Common myeloid progenitor, CD34-positive (primary cell): ENCODE measurements around the gene RPS27L.
"Not testable (repeated sequence)": the region's sequence is repeated elsewhere in the genome, so short reads cannot be mapped to it uniquely, and the experiment has no call there.

ENCODE experiments used
- CTCF ChIA-PET: fragments of 350-600 bp; sonication (Branson Sonifier 250); formaldehyde crosslinking; loops from one replicate; lab custom pipeline; 2021; ENCODE audit warnings: antibody characterized with exemption; lab: Charles Lee
- POLR2A ChIA-PET: fragments of 350-600 bp; sonication (Branson Sonifier 250); formaldehyde crosslinking; loops from one replicate; lab custom pipeline; 2021; ENCODE audit warnings: antibody characterized with exemption; lab: Charles Lee
- DNase-seq, 3 donors: peaks; one replicate each; pipeline versions ENCODE4 v3.0.0 to v3.0.0-alpha.2; 2013
- H3K27ac ChIP-seq, 2 experiments: 1 replicate in 1 of 2; 2 replicates in 1 of 2; pipeline ENCODE4 v1.7.0; 2013; ENCODE audit warnings: inconsistent platforms in 2 of 2, low read length in 2 of 2, mild to moderate bottlenecking in 2 of 2, low read depth in 1 of 2, moderate library complexity in 1 of 2; ENCODE audit not compliant: severe bottlenecking in 2 of 2, insufficient read depth in 1 of 2, poor library complexity in 1 of 2
- H3K27me3 ChIP-seq, 5 experiments: replicated peaks in 2 of 5; 1 replicate in 3 of 5; 2 replicates in 2 of 5; pipeline versions ENCODE4 v1.6.1 to v1.7.0; 2013; ENCODE audit warnings: low read length in 4 of 5, mild to moderate bottlenecking in 2 of 5, moderate library complexity in 2 of 5, inconsistent platforms in 1 of 5; ENCODE audit not compliant: insufficient read depth in 5 of 5, control insufficient read depth in 4 of 5
- H3K36me3 ChIP-seq, 4 experiments: 1 replicate in 2 of 4; 2 replicates in 2 of 4; pipeline versions ENCODE4 v1.6.1 to v1.7.0; 2013; ENCODE audit warnings: low read length in 3 of 4, control low read depth in 1 of 4, mild to moderate bottlenecking in 1 of 4; ENCODE audit not compliant: control insufficient read depth in 4 of 4, insufficient read depth in 4 of 4
- H3K4me1 ChIP-seq, 4 experiments: 1 replicate in 3 of 4; 2 replicates in 1 of 4; pipeline versions ENCODE4 v1.6.1 to v1.7.1; 2013; ENCODE audit warnings: low read length in 3 of 4, mild to moderate bottlenecking in 3 of 4, control low read depth in 1 of 4, inconsistent platforms in 1 of 4, moderate library complexity in 1 of 4; ENCODE audit not compliant: control insufficient read depth in 4 of 4, insufficient read depth in 4 of 4; ENCODE audit errors: control extremely low read depth in 1 of 4
- H3K4me3 ChIP-seq, 7 experiments: 1 replicate in 4 of 7; 2 replicates in 3 of 7; pipeline versions ENCODE4 v1.5.1 to v1.7.0; 2013; ENCODE audit warnings: mild to moderate bottlenecking in 7 of 7, low read length in 6 of 7, moderate library complexity in 6 of 7, inconsistent platforms in 2 of 7, low read depth in 2 of 7, control low read depth in 1 of 7; ENCODE audit not compliant: insufficient read depth in 4 of 7, control insufficient read depth in 1 of 7; ENCODE audit errors: extremely low read depth in 1 of 7
- H3K9me3 ChIP-seq, 5 experiments: 1 replicate in 4 of 5; 2 replicates in 1 of 5; pipeline versions ENCODE4 v1.6.1 to v1.7.1; 2013; ENCODE audit warnings: low read length in 4 of 5, mild to moderate bottlenecking in 2 of 5, inconsistent platforms in 1 of 5, low read depth in 1 of 5, moderate library complexity in 1 of 5; ENCODE audit not compliant: control insufficient read depth in 4 of 5, insufficient read depth in 2 of 5; ENCODE audit errors: control extremely low read depth in 1 of 5
- WGBS: methylation state at CpG from one replicate; pipeline ENCODE4 v1.1.5; 2013; ENCODE audit not compliant: insufficient coverage; 5-methylcytosine and 5-hydroxymethylcytosine counted together

Gene RPS27L

GRCh38 chr15:63105354-63105753 lies 51.9 kb downstream of the RPS27L start:
- CTCF ChIA-PET = interaction anchor here (1.2 kb wide), 1 partner anchor 12 kb away, joined by 3 read pairs; no protein-coding TSS in a partner anchor
- H3K27ac ChIP-seq, DNase-seq, H3K9me3 ChIP-seq, H3K36me3 ChIP-seq, H3K27me3 ChIP-seq, H3K4me3 ChIP-seq, POLR2A ChIA-PET: not testable (repeated sequence)
- peaks cover 0 to 22% (median 2%) of the 10 kb centered on the region in 4 experiments for H3K4me1 ChIP-seq
- whole genome bisulfite sequencing = 84% methylated on average over 8 of the region's 8 CpGs

GRCh38 chr15:63104727-63105126 lies 52.5 kb downstream of the RPS27L start:
- Histone ChIP-seq H3K27me3 (no peaks in the 10 kb centered on the region), H3K27ac (no peak overlapping the region), H3K9me3 (peaks cover 0 to 3% (median 0%) of the 10 kb centered on the region in 5 experiments), H3K4me3 (no peak overlapping the region), H3K4me1 (peaks cover 0 to 22% (median 2%) of the 10 kb centered on the region in 4 experiments), H3K36me3 (no peaks in the 10 kb centered on the region)
- ChIA-PET POLR2A (no interaction called here), CTCF (interaction anchor here (1.2 kb wide), 1 partner anchor 12 kb away, joined by 3 read pairs; no protein-coding TSS in a partner anchor)
- 74% methylated on average over 7 of the region's 7 CpGs for WGBS
- no peak for DNase-seq

- CTCF ChIA-PET = no interaction called here
- H3K4me3 ChIP-seq = no peak overlapping the region
- no peaks in the 10 kb centered on the region for H3K36me3 ChIP-seq
- POLR2A ChIA-PET = no interaction called here
- peak in 2 of 3 donors; percentile 87 to 89 for DNase-seq
- 10% methylated on average over 3 of the region's 3 CpGs for WGBS
- no peak overlapping the region for H3K27ac ChIP-seq
- no peaks in the 10 kb centered on the region for H3K27me3 ChIP-seq
- H3K4me1 ChIP-seq = peaks cover 0 to 22% (median 2%) of the 10 kb centered on the region in 4 experiments
- peaks cover 0 to 3% (median 0%) of the 10 kb centered on the region in 5 experiments for H3K9me3 ChIP-seq
Measured at GRCh38 chr15:63103416-63103815, 53.9 kb downstream of the RPS27L start.

- CTCF ChIA-PET = interaction anchor here (0.7 kb wide), 1 partner anchor 911 kb away, joined by 3 read pairs; no protein-coding TSS in a partner anchor
- H3K27me3 ChIP-seq, H3K27ac ChIP-seq, H3K9me3 ChIP-seq, DNase-seq, POLR2A ChIA-PET, H3K4me3 ChIP-seq, H3K36me3 ChIP-seq: not testable (repeated sequence)
- WGBS = no CpG with 5 or more reads among the region's 5 CpGs
- peaks cover 0 to 26% (median 6%) of the 10 kb centered on the region in 4 experiments for H3K4me1 ChIP-seq
Measured at GRCh38 chr15:63099581-63099980, 57.7 kb downstream of the RPS27L start.

GRCh38 chr15:63098901-63099300 lies 58.4 kb downstream of the RPS27L start:
- H3K36me3 ChIP-seq, H3K27ac ChIP-seq, H3K27me3 ChIP-seq, H3K9me3 ChIP-seq, H3K4me3 ChIP-seq, CTCF ChIA-PET, POLR2A ChIA-PET, DNase-seq: not testable (repeated sequence)
- 100% methylated on average over 1 of the region's 33 CpGs for WGBS
- peaks cover 0 to 19% (median 6%) of the 10 kb centered on the region in 4 experiments for H3K4me1 ChIP-seq
